Measurements from ENCODE around the gene TYW1B.
"Not testable (repeated sequence)": the region's sequence is repeated elsewhere in the genome, so short reads cannot be mapped to it uniquely, and the experiment has no call there.

TYW1B gene

GRCh38 chr7:72808511-72808910 is 19.5 kb downstream of the TYW1B start:
- not testable (repeated sequence) for H3K4me1 ChIP-seq (ENCODE audit: control insufficient read depth, insufficient read depth, low read length); H3K4me3 ChIP-seq (ENCODE audit: low read depth, low read length); H3K27ac ChIP-seq (ENCODE audit: low read depth, low read length); H3K9ac ChIP-seq (ENCODE audit: low read depth, low read length); H3K27me3 ChIP-seq (ENCODE audit: control insufficient read depth, insufficient read depth, low read length); H3K9me3 ChIP-seq (ENCODE audit: control insufficient read depth, insufficient read depth, low read length)
- H3K36me3 ChIP-seq (ENCODE audit: control insufficient read depth, insufficient read depth, low read length) = peaks cover 26% of the 10 kb centered on the region

GRCh38 chr7:72806851-72807250 is 21.1 kb downstream of the TYW1B start:
- not testable (repeated sequence) for H3K27me3 ChIP-seq (ENCODE audit: control insufficient read depth, insufficient read depth, low read length); H3K4me1 ChIP-seq (ENCODE audit: control insufficient read depth, insufficient read depth, low read length); H3K27ac ChIP-seq (ENCODE audit: low read depth, low read length); H3K9me3 ChIP-seq (ENCODE audit: control insufficient read depth, insufficient read depth, low read length); H3K4me3 ChIP-seq (ENCODE audit: low read depth, low read length); H3K9ac ChIP-seq (ENCODE audit: low read depth, low read length)
- H3K36me3 ChIP-seq (ENCODE audit: control insufficient read depth, insufficient read depth, low read length) = peaks cover 23% of the 10 kb centered on the region

- Histone ChIP-seq H3K9ac (ENCODE audit: low read depth, low read length) (no peak overlapping the region), H3K27ac (ENCODE audit: low read depth, low read length) (no peak overlapping the region)
Measured at GRCh38 chr7:72805526-72806494, 22.2 kb downstream of the TYW1B start.

DNA sequence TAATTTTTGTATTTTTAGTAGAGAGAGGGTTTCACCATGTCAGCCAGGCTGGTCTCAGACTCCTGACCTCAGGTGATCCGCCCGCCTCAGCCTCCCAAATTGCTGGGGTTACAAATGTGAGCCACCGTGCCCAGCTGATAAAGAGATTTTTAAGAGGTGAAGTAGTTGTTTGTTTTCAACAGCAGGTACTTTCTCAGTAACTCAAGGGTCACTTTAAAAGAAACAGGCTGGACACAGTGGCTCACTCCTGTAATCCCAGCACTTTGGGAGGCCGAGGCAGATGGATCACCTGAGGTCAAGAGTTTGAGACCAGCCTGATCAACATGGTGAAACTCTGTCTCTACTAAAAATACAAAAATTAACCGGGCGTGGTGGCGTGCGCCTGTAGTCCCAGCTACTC is 24.2 kb downstream of the TYW1B start:
- H3K9ac ChIP-seq (ENCODE audit: low read depth, low read length); H3K9me3 ChIP-seq (ENCODE audit: control insufficient read depth, insufficient read depth, low read length); H3K4me3 ChIP-seq (ENCODE audit: low read depth, low read length); H3K27ac ChIP-seq (ENCODE audit: low read depth, low read length); H3K4me1 ChIP-seq (ENCODE audit: control insufficient read depth, insufficient read depth, low read length); H3K27me3 ChIP-seq (ENCODE audit: control insufficient read depth, insufficient read depth, low read length): not testable (repeated sequence)
- H3K36me3 ChIP-seq (ENCODE audit: control insufficient read depth, insufficient read depth, low read length) = peaks cover 12% of the 10 kb centered on the region

More at GRCh38 chr7:72805526-72806494, 22.2 kb downstream of the TYW1B start:
- no peaks in the 10 kb centered on the region for H3K4me1 ChIP-seq (ENCODE audit: control insufficient read depth, insufficient read depth, low read length)
- no peaks in the 10 kb centered on the region for H3K27me3 ChIP-seq (ENCODE audit: control insufficient read depth, insufficient read depth, low read length)
- peaks cover 20% of the 10 kb centered on the region for H3K36me3 ChIP-seq (ENCODE audit: control insufficient read depth, insufficient read depth, low read length)
- no peak overlapping the region for H3K4me3 ChIP-seq (ENCODE audit: low read depth, low read length)
- H3K9me3 ChIP-seq (ENCODE audit: control insufficient read depth, insufficient read depth, low read length) = no peaks in the 10 kb centered on the region

GRCh38 chr7:72801564-72801963 is 26.4 kb downstream of the TYW1B start:
- not testable (repeated sequence) for H3K4me1 ChIP-seq (ENCODE audit: control insufficient read depth, insufficient read depth, low read length); H3K4me3 ChIP-seq (ENCODE audit: low read depth, low read length); H3K9me3 ChIP-seq (ENCODE audit: control insufficient read depth, insufficient read depth, low read length); H3K9ac ChIP-seq (ENCODE audit: low read depth, low read length); H3K27me3 ChIP-seq (ENCODE audit: control insufficient read depth, insufficient read depth, low read length); H3K27ac ChIP-seq (ENCODE audit: low read depth, low read length)
- H3K36me3 ChIP-seq (ENCODE audit: control insufficient read depth, insufficient read depth, low read length) = peaks cover 13% of the 10 kb centered on the region

DNA sequence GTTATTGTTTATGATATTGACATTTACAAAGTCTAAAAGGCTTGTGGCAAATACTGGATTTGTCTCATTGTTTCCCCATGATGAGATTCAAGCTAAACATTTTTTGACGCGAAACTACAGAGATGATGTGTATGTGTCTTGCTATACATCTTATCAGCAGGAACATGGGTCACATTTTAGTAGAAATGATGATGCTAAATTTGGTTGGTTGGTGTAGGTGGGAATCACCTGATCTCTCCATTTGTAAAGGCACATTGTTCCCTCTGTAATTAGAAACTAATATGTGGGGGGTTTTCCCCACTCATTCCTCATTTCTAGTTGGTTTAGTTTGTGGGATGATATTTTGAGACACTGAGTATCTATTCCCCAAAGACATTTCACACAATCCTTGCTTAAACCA is 32.6 kb downstream of the TYW1B start:
- not testable (repeated sequence) for H3K36me3 ChIP-seq (ENCODE audit: control insufficient read depth, insufficient read depth, low read length); H3K9ac ChIP-seq (ENCODE audit: low read depth, low read length); H3K4me3 ChIP-seq (ENCODE audit: low read depth, low read length); H3K9me3 ChIP-seq (ENCODE audit: control insufficient read depth, insufficient read depth, low read length); H3K4me1 ChIP-seq (ENCODE audit: control insufficient read depth, insufficient read depth, low read length); H3K27me3 ChIP-seq (ENCODE audit: control insufficient read depth, insufficient read depth, low read length); H3K27ac ChIP-seq (ENCODE audit: low read depth, low read length)

DNA sequence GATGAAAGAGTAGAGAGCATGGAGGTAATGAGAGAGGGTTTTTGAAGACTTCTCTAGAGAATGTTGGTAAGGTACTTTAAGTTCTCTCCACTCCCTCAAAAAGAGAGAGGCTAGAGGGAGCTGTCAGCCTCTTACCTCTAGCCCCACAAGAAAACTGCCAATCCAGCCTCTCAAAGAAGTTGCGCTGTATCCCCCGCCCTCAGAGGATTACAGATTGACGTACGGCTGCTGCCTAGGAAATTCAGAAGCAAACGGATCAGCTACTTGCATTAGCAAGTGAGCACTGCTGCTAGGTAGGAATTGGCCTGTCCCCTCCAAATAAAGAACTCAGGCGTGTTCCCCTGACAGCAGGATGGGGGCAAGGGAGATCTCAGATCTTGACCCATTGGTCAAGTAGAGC is 34.2 kb downstream of the TYW1B start:
- Histone ChIP-seq H3K4me1 (ENCODE audit: control insufficient read depth, insufficient read depth, low read length) (no peaks in the 10 kb centered on the region), H3K36me3 (ENCODE audit: control insufficient read depth, insufficient read depth, low read length) (peaks cover 5% of the 10 kb centered on the region), H3K9ac (ENCODE audit: low read depth, low read length) (no peak overlapping the region), H3K9me3 (ENCODE audit: control insufficient read depth, insufficient read depth, low read length) (peaks cover 3% of the 10 kb centered on the region; the same call in 1 of the 2 replicates), H3K4me3 (ENCODE audit: low read depth, low read length) (no peak overlapping the region), H3K27ac (ENCODE audit: low read depth, low read length) (no peak overlapping the region), H3K27me3 (ENCODE audit: control insufficient read depth, insufficient read depth, low read length) (no peaks in the 10 kb centered on the region)

DNA sequence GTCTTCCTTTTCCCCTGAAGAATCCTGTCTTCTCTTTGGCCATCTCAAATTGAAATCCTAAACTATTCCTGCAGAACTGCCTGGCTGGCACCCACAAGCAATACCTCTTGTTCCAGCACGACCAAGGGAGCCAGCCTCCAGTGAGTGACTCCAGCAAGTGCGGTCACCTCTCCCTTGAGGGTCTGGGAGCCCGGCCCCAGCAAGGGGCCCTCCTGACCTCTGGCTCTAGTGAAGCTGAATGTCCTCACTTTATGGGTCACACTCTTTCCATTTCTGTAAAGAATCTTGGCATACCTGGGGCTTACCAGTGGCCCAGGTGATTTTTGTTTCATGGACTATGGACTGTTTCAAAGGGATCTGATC is 37.3 kb downstream of the TYW1B start:
- H3K27me3 ChIP-seq (ENCODE audit: control insufficient read depth, insufficient read depth, low read length); H3K4me1 ChIP-seq (ENCODE audit: control insufficient read depth, insufficient read depth, low read length); H3K36me3 ChIP-seq (ENCODE audit: control insufficient read depth, insufficient read depth, low read length); H3K9me3 ChIP-seq (ENCODE audit: control insufficient read depth, insufficient read depth, low read length); H3K4me3 ChIP-seq (ENCODE audit: low read depth, low read length); H3K27ac ChIP-seq (ENCODE audit: low read depth, low read length); H3K9ac ChIP-seq (ENCODE audit: low read depth, low read length): not testable (repeated sequence)

- H3K4me3 ChIP-seq (ENCODE audit: low read depth, low read length); H3K36me3 ChIP-seq (ENCODE audit: control insufficient read depth, insufficient read depth, low read length); H3K9ac ChIP-seq (ENCODE audit: low read depth, low read length); H3K27ac ChIP-seq (ENCODE audit: low read depth, low read length); H3K4me1 ChIP-seq (ENCODE audit: control insufficient read depth, insufficient read depth, low read length); H3K27me3 ChIP-seq (ENCODE audit: control insufficient read depth, insufficient read depth, low read length); H3K9me3 ChIP-seq (ENCODE audit: control insufficient read depth, insufficient read depth, low read length): not testable (repeated sequence)
Measured at GRCh38 chr7:72790048-72790697, 37.8 kb downstream of the TYW1B start.

DNA sequence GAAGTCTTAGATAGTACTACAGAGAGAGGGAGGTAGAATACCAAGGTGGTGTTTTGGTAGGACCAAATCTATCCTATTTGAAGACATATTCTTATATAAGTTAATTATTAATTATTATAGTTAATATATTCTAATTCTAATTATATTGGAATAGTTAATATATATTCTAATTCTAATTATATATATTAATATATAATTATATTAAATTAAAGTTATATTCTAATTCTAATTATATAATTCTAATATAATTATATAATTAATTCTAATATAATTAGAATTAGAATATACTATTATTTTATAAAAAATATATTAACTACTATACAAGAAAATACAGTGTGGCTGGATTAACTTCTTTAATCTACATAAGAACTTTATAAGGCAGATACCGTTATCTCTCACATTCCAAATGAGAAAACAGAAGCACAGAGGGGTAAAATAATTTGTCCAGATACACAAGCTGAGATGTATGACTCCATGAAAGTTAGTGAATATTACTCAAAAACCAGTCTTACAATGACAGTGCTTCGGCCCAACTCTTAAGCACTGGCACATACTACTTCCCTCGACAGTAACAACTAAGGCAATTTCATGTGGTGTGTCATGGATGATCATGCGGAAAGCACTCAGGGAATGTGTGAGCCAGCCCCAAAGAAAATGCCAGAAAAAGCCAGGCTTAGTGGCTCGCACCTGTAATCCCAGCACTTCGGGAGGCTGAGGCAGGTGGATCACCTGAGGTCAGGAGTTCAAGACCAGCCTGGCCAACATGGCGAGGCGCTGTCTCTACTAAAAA is 42.6 kb downstream of the TYW1B start:
- H3K27ac ChIP-seq (ENCODE audit: low read depth, low read length) = no peak overlapping the region
- H3K27me3 ChIP-seq (ENCODE audit: control insufficient read depth, insufficient read depth, low read length) = no peaks in the 10 kb centered on the region
- H3K4me1 ChIP-seq (ENCODE audit: control insufficient read depth, insufficient read depth, low read length) = no peaks in the 10 kb centered on the region
- H3K9me3 ChIP-seq (ENCODE audit: control insufficient read depth, insufficient read depth, low read length) = no peaks in the 10 kb centered on the region
- H3K4me3 ChIP-seq (ENCODE audit: low read depth, low read length) = no peak overlapping the region
- no peaks in the 10 kb centered on the region for H3K36me3 ChIP-seq (ENCODE audit: control insufficient read depth, insufficient read depth, low read length)
- no peak overlapping the region for H3K9ac ChIP-seq (ENCODE audit: low read depth, low read length)
